ENCODE data around the gene SMYD2. TPM values are rescaled to one million over a fixed set of nuclear protein-coding genes. Genes with fewer than 3 reads are reported as not detected.

Gene SMYD2, protein sequence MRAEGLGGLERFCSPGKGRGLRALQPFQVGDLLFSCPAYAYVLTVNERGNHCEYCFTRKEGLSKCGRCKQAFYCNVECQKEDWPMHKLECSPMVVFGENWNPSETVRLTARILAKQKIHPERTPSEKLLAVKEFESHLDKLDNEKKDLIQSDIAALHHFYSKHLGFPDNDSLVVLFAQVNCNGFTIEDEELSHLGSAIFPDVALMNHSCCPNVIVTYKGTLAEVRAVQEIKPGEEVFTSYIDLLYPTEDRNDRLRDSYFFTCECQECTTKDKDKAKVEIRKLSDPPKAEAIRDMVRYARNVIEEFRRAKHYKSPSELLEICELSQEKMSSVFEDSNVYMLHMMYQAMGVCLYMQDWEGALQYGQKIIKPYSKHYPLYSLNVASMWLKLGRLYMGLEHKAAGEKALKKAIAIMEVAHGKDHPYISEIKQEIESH
- polyA plus RNA-seq (ENCODE audit: insufficient read depth in 1 of 5, insufficient read length in 5 of 5, low replicate concordance in 1 of 5), result 10 to 100 TPM; 61.1 to 82.7 (median 68.8) TPM
- long read RNA-seq, donor 1, transcript SMYD2-203 (11 exons, 1,618 nt), result minor isoform, 5 of 42 reads
- long read RNA-seq, donor 1, transcript SMYD2-201 (12 exons, 1,671 nt), result major isoform, 21 of 42 reads
- long read RNA-seq, donor 1, partial matches to known transcripts, result 14 of 42 reads
- long read RNA-seq, donor 1, other reads (novel, unspliced or antisense), result 0 of 42 reads
- long read RNA-seq, donor 2, transcript SMYD2-201 (12 exons, 1,671 nt), result major isoform, 15 of 15 reads
- long read RNA-seq, donor 2, partial matches to known transcripts, result 0 of 15 reads
- long read RNA-seq, donor 2, other reads (novel, unspliced or antisense), result 0 of 15 reads
- long read RNA-seq, donor 3, transcript SMYD2-201 (12 exons, 1,671 nt), result major isoform, 11 of 30 reads
- long read RNA-seq, donor 3, partial matches to known transcripts, result 16 of 30 reads
- long read RNA-seq, donor 3, other reads (novel, unspliced or antisense), result 0 of 30 reads
- long read RNA-seq, donor 4, transcript SMYD2-201 (12 exons, 1,671 nt), result major isoform, 8 of 9 reads
- long read RNA-seq, donor 4, partial matches to known transcripts, result 0 of 9 reads
- long read RNA-seq, donor 4, other reads (novel, unspliced or antisense), result 0 of 9 reads
- long read RNA-seq, donor 5, transcript SMYD2-201 (12 exons, 1,671 nt), result major isoform, 18 of 38 reads
- long read RNA-seq, donor 5, partial matches to known transcripts, result 15 of 38 reads
- long read RNA-seq, donor 5, other reads (novel, unspliced or antisense), result 0 of 38 reads
- long read RNA-seq, donor 6, transcript SMYD2-201 (12 exons, 1,671 nt), result major isoform, 16 of 22 reads
- long read RNA-seq, donor 6, partial matches to known transcripts, result 6 of 22 reads
- long read RNA-seq, donor 6, other reads (novel, unspliced or antisense), result 0 of 22 reads
- long read RNA-seq, donor 7, full-length matches to known transcripts, result 27 of 27 reads
- long read RNA-seq, donor 7, partial matches to known transcripts, result 0 of 27 reads
- long read RNA-seq, donor 7, other reads (novel, unspliced or antisense), result 0 of 27 reads
- long read RNA-seq, donor 8, transcript SMYD2-201 (12 exons, 1,671 nt), result major isoform, 7 of 8 reads
- long read RNA-seq, donor 8, partial matches to known transcripts, result 0 of 8 reads
- long read RNA-seq, donor 8, other reads (novel, unspliced or antisense), result 0 of 8 reads

DNA sequence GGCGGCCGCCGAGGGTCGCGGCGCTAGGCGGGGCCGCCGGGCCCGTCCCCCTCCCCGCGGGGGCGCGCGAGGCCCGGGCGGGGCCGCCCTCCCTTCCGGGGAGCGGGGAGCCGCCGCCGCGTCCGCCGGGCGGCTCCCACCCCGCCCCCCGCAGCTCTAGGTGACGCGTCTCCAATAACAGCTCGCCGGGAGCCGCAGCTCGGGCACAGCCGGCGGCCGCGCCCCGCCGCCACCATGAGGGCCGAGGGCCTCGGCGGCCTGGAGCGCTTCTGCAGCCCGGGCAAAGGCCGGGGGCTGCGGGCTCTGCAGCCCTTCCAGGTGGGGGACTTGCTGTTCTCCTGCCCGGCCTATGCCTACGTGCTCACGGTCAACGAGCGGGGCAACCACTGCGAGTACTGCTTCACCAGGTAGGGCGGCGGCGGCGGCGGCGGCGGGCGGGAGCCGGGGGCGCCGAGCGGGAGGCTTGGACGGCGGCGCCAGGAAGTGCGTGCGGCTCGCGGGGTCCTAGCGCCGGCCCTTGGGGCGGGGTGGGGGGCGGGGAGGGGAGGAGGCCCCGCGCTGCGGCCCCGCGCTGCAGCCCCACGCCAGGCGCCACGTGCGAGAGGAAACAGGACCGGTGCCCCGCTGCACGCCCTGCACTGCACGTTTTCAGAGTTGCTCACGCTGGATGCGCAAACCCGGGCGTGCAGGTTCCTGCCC is at the start of gene SMYD2:
Gene SMYD2, plus strand, starts transcription at position 139 of the 699 bp plus-strand sequence. Its CDS starts 96 bp downstream, at position 235.
- DNase-seq, result peak; percentile 67 to 72

DNA sequence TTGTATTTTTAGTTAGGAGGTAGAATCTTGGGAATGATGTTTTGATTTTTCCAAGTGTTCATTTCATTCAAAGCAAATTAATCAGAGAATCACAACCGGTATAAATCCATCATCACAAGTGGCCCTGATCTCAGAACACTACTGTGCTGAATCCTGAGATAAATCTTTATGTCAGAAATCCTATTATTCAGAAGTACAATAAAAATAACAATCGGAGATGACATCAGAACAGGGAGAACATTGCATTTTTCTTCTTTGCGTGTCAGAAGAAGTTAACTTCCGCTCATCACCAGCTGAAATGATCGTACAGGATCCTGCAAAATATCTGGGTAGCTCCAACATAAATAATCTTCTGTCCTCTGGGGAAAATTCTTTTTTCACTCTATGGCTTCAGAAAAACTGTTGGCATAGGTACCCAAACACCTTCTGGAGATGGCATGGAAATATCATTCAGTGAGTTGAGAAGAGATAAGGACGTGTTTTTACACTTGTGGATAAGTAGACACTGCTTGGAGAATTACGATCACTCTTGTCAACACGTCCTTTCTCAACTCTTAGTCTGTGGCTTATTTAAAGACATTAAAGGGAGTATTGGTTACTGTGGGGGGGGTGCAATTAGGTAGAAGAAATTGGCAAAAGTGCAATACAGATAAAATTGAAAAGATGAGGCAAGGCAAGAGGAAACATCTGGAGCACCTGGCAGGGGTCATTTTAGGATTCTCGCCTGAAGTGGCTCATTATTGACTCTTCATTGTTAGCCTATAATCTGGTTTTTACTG is 46.9 kb upstream of the SMYD2 start:
- no peak for DNase-seq

DNA sequence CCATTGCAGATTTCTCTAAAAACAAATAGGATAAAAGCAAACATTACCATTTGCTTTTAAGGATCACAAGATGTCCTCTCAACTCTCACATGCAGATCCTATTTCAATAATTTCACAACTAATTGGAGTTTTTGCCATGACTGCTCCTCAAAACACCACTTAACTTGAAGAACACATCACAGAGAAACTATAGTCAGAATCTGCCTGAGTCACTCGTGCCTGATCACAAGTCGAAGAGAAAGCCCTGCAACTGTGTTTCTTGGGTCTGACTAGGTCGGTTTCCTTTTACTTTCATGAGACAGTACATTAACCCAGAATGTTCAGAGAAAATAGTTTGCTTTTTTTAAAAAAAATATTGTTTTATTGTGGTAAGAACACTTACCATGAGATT is 46.3 kb upstream of the SMYD2 start:
- no peak for DNase-seq

DNA sequence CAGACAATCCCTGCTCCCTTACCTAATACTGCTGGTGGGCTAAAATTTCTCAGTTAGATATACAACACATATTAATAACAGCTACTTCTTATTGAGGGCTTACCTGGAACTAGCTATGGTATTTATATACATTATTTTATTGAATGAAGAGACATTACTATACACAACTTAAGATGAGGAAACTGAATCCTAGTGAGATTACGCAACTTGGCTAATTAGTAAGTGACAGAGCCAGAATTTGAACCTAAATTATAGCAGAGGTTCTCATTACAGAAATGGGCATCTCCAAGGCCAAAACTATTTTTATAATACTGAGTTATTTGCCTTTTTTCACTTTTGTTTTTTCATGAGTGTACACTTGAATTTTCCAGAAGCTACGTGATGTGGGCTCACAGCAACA is 44.5 kb upstream of the SMYD2 start:
- no peak for DNase-seq

DNA sequence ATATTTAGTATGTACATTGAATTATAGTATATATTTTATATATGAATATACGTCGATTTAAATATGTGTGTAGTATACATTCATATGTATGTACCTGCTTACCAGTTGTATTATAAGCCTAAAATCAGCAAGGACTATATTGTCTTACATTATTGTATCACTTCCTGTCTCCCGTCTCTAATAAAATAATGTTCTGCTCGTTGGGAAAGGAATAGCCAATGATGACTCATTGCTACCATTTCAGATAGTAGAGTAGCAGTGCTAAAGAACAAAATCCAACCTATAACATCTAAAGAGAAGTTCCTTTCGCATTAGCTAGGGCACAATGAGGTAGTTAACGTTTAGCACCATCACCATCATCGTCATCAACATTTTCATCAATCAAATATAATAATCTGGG is 39.9 kb upstream of the SMYD2 start:
- DNase-seq, result no peak

DNA sequence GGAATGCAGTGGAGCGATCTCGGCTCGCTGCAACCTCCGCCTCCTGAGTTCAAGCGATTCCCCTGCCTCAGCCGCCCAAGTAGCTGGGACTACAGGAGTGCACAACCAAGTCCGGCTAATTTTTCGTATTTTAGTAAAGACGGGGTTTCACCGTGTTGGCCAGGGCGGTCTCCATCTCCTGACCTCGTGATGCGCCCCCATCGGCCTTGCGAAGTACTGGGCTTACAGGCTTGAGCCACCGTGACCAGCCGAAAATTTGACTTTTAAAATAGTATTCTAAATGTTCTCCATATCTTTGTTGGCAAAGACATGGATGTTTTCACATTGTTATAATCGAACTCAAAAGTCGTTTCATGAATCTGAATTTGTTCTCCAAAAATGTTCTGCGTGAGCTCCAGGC is 36.7 kb upstream of the SMYD2 start:
- DNase-seq, result no peak

DNA sequence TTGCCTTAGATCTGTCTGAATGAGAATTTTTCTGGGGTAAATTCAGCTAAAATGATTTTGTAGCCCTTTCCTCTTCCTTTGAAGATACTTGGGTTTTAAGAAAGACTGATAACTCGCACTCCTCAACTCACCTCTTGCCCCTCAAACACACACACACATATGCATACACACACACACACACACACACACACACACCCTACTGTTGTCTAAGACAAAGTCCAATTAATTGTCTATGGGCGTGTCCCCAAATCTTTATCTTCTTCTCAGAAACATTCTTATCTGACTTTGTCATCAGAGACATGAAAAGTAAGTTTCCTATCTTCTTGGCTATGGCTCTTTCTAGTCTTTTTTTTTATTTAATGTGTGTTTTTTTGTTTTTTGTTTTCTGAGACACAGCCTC is 36.1 kb upstream of the SMYD2 start:
- no peak for DNase-seq

DNA sequence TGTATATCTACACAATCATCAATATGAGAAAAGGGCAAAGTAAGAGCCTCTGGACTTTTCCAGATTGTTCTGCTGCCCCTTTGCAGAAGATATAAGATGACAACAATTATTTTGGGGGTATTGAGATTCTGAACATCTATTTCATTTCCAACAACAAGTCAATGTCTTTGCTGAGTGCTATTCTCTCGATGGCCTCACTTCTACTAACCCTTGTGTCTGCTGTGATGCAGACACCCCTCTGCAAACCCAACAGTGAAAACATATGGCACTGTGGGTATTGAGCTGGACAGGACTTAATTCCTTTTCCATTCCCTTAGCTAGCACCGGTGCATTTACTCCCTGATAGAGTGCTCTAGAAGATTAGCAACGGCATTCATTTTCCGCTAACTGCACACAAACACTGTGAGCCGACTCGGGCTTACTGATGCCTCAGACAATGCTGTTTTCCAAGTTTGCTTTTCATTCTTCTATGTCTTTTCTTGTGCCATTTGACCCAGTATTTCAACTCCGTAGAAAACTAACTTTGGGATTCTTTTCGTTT is 33.4 kb upstream of the SMYD2 start:
- DNase-seq, result no peak

DNA sequence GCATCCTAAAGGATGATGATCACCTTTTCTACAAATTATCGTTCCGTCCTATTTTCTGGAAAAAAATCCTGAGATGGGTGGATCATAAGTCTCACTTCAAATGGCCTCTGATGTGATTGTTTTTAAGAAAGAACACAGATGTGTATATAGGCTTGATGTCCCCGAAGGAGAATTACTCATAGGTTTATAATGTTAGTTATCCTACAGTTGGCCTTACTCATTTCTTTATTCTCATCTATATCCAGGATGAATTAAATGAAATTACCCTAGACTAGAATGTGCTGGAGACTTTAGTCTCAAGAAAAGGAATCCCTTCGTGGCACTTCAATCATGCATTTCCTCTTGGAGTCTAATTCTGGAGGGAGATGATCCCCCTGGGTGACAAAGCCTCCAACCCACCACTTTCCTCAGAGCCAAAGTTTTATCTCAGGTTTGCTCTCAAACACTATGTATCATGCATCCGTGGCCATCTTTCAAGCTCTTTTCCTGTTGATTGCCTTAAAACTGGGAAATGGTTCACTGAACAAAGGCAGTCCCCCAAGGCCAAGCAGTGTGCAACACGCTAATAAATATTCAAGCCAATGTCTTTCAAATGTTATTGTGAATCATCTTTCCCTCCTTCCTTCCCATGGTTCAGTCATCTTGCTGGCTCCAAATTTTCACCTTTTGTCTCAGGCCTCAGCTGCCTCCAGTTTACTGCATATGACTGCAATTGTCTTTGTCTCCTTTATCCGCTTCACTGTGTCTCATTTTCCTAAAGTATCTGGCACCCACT is 32.5 kb upstream of the SMYD2 start:
- no peak for DNase-seq

DNA sequence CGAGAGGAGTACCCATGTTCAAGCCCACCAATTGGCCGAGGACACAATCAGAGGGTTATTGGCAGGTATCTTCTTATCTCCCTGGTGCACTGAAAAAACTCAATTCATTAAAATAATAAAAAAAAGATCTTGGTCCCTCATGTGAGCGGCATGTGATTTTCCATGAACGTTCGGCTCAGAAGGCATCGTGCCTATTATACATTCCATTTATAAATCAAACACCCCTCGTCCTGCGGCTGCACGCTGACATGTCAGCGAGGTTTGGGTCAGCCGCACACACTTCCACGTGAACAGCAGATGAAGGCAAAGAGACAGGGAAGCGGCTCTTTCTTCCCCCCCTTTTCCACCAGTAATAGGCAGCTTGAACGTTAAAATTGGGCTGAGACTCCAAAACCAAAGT is 31.3 kb upstream of the SMYD2 start:
- DNase-seq, result no peak

DNA sequence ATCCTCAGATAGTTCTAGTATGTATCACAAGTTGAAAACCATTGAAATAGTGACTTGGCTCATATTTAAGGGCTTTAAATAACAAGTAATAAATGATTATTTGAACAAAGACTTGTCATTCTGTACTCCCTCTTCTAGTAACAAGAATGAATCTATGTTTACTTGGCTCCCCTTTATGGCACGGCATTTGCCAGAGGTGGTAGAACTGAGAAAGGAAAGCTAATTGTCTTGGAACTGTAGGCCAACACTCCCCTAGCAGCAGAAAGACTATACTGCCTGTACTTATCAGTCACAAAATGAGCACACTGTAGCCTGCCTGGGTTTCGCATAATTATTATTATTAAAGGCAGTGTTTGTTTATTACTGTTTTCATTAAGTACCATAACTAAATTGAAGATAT is 29.6 kb upstream of the SMYD2 start:
- no peak for DNase-seq

DNA sequence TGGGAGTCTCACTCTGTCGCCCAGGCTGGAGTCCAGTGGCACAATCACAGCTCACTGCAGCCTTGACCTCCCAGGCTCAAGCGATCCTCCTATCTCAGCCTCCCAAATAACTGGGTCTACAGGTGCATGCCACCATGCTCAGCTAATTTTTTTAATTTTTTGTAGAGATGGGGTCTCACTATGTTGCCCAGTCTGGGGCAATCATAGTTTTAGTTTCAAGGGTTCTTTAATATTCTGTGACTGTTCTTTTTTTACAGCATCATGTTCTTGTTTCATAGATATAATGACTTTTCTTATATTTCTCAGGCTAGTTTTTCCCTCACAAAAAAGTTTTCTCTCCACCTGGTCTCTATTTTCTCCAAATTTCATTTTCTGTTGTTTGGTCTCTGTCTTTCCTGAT is 25.4 kb upstream of the SMYD2 start:
- DNase-seq, result no peak

DNA sequence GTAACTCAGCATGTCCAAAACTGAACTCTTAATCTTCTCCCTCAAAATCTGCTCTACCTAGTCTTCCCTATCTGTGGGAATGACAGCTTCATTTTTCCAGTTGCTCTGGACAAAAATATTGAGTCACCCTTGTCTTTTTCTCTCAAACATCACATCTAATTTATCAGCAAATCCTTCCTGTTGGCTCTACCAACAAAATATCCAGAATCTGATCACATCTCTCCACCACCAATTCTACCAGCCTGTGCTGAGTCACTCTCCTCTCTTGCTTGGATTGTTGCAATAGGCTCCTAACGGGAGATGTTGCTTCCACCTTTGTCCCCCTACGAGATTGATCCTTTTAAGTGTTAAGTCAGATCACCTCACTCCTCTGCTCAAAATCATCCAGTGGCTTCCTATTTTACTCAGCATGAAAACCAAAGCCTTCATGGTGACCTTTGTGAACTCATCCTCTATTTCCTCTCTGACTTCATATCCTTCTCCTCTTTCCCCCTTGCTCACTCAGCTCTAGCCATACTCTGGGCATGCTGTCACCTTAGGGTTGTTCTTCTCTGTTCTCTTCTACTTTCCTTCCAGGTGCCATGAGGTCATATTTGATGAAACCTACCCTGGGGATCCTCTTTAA is 21.5 kb upstream of the SMYD2 start:
- no peak for DNase-seq

DNA sequence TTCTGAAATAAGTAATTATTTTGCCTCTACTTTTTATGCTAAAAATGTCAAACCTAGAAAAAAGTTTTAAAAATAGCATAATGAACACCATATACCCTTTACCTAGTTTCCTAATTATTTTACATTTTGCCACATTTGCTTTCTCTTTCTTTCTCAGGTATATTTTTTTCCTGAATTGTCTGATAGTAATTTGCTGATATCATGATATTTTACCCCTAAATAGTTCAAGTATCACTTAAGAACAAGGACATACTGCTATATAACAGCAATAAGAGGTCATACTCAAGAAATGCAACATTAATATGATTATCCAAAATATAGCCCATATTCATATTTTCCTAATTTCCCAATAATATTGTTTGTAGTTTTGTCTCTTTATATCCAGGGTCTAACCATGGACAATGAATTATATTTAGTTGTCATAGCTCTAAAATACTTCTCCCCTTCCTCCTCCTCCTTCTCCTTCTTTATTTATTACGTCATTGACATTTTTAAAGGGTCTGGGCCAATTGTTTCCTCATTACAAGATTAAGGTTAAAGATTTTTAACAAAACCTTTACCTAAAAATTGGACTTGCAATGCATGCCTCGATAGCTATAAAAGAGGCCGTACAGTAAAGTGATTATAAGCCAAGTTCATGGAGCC is 20.3 kb upstream of the SMYD2 start:
- DNase-seq, result no peak

DNA sequence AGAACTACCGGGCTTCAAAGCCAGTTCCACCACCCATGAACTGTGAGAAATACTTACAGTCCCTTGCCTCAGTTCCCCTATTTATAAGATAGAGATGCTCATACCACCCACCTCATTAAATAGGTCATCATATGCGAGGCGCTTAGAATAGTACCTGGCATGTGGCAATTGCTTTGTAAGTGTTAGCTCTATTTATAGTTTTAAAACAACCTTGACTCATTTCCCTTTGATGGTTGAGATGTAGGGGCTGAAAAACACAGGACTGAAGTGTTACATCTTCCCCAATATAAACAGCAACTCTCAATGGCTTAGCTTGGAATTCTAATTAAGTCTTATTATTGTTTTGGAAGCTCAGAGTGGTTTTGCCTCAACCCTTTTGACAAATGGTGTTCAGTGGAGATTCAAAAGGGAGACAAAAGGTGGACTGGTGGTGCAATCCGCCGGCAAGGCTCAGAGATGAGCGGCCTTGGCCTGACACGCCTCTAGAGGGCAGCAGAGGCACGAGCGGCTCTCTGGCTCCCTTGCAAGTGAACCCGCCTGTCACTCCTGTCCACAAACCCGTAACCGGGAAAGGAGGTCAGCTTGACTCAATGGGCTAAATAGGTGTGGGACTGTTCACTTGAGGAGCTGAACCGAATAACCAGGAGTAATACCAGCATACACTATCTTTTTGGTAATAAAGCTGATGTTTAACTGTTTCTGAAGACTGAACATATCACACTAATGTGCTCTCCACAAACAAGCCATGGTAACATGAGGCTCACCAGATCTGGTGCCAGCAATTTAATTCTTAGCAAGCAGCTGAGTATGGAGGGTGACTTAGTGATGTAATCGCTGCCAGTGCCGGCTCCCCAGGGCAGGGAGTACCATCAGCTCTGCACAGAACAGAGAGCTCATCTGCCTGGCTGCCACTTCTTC is 19.5 kb upstream of the SMYD2 start:
- DNase-seq, result peak; percentile 63 to 71

DNA sequence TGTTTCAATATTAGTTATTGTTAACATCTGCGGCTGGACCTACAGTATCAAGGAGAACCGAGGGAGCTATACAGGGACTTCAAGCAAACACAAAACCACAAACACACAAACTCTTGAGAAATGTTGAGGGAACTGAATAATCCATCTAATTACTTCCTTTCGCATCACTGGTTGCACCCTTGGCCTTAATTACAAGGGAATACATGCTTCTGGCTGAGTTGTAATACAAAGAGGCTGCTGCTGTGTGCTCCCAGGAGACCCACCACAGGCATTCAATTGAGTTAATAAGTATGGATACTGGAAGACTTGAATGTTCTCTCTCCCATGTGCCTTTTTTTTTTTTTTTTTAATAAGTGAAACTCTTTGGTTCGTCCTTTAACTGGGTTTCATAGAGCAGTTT is 16.8 kb upstream of the SMYD2 start:
- no peak for DNase-seq

DNA sequence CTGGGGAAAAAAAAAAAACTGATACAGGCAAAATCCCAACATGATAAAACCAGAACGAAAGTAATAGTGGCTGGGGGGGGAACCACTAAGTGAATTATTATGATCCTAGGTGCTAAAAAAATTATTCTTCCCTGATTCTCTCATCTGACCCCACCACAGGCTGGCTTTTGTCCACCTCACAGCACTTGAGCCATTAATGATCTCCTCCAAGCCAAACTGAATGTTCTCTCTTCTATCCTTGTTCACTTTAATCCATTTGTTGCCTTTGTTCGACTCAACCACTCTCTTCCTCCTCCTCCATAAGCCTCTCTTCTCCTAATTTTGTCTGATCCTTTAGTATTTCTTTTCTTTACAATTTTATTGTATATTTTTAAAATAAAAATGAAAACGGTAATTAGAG is 16.0 kb upstream of the SMYD2 start:
- no peak for DNase-seq

Measured in right lung (tissue), 10 donors.